Measurements from ENCODE around the gene CTNNBL1.

The CTNNBL1 gene

GRCh38 chr20:37668166-37668565 is 25.7 kb upstream of the CTNNBL1 start:
- in situ Hi-C loops (cut with HindIII; ENCODE audit: low sequenced_read_pairs): no loop called here
- no peak for DNase-seq (ENCODE audit: low read depth)
- TF ChIP-seq CTCF (IDR thresholded peaks at IDR 0.05; ENCODE audit: low read depth, low read length, missing control alignments): no peak
- no peak overlapping the region for H3K4me3 ChIP-seq (ENCODE audit: low read depth, low read length)

- no peak for TF ChIP-seq CTCF (IDR thresholded peaks at IDR 0.05; ENCODE audit: low read depth, low read length, missing control alignments)
- H3K4me3 ChIP-seq (ENCODE audit: low read depth, low read length): no peak overlapping the region
- in situ Hi-C loops (cut with HindIII; ENCODE audit: low sequenced_read_pairs): no loop called here
- DNase-seq (ENCODE audit: low read depth): no peak
Measured at GRCh38 chr20:37669062-37669772, 24.6 kb upstream of the CTNNBL1 start.

GRCh38 chr20:37669773-37670236 is 24.0 kb upstream of the CTNNBL1 start:
- H3K4me3 ChIP-seq (ENCODE audit: low read depth, low read length): peak overlapping the region; percentile 25
- no peak for TF ChIP-seq CTCF (IDR thresholded peaks at IDR 0.05; ENCODE audit: low read depth, low read length, missing control alignments)
- DNase-seq (ENCODE audit: low read depth): no peak
- in situ Hi-C loops (cut with HindIII; ENCODE audit: low sequenced_read_pairs): no loop called here

GRCh38 chr20:37670351-37670791 is 23.5 kb upstream of the CTNNBL1 start:
- no peak for TF ChIP-seq CTCF (IDR thresholded peaks at IDR 0.05; ENCODE audit: low read depth, low read length, missing control alignments)
- DNase-seq (ENCODE audit: low read depth): no peak
- in situ Hi-C loops (cut with HindIII; ENCODE audit: low sequenced_read_pairs): no loop called here
- H3K4me3 ChIP-seq (ENCODE audit: low read depth, low read length): peak overlapping the region; percentile 25

- DNase-seq (ENCODE audit: low read depth): no peak
- no peak overlapping the region for H3K4me3 ChIP-seq (ENCODE audit: low read depth, low read length)
- TF ChIP-seq CTCF (IDR thresholded peaks at IDR 0.05; ENCODE audit: low read depth, low read length, missing control alignments): no peak
- in situ Hi-C loops (cut with HindIII; ENCODE audit: low sequenced_read_pairs): no loop called here
Measured at GRCh38 chr20:37672143-37672542, 21.7 kb upstream of the CTNNBL1 start.

- TF ChIP-seq CTCF (IDR thresholded peaks at IDR 0.05; ENCODE audit: low read depth, low read length, missing control alignments): no peak
- in situ Hi-C loops (cut with HindIII; ENCODE audit: low sequenced_read_pairs): no loop called here
- H3K4me3 ChIP-seq (ENCODE audit: low read depth, low read length): no peak overlapping the region
- no peak for DNase-seq (ENCODE audit: low read depth)
Measured at GRCh38 chr20:37673444-37673843, 20.4 kb upstream of the CTNNBL1 start.
